ENCODE data around the gene LORICRIN. TPM values are rescaled to one million over a fixed set of nuclear protein-coding genes. Genes with fewer than 3 reads are reported as not detected.
A peak's percentile ranks its signal among the peaks of the same experiment; 100 is the strongest.

Gene LORICRIN
- total RNA-seq, 1 donor = not detected

DNA sequence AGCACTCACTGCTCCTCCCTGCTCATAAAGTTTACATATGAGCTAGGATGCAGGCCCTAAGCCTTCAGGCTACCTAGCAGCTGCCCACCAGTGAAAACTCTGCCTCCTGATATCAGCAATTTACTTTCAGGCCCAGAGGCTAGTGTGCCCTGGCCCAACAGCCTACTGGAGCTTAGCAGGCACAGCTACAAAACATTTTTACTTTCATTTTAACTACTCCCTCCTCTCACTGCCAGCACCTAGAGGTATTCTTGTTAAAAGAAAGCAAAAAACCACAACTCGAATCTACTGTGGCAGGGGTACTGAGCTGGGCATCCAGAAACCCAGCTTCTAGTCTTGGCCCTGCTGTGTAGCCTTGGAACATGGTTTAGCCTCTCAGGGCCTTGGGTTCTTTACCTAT lies 5.8 kb upstream of the LORICRIN start:
- DNase-seq (ENCODE audit: low read depth) = no peak

DNA sequence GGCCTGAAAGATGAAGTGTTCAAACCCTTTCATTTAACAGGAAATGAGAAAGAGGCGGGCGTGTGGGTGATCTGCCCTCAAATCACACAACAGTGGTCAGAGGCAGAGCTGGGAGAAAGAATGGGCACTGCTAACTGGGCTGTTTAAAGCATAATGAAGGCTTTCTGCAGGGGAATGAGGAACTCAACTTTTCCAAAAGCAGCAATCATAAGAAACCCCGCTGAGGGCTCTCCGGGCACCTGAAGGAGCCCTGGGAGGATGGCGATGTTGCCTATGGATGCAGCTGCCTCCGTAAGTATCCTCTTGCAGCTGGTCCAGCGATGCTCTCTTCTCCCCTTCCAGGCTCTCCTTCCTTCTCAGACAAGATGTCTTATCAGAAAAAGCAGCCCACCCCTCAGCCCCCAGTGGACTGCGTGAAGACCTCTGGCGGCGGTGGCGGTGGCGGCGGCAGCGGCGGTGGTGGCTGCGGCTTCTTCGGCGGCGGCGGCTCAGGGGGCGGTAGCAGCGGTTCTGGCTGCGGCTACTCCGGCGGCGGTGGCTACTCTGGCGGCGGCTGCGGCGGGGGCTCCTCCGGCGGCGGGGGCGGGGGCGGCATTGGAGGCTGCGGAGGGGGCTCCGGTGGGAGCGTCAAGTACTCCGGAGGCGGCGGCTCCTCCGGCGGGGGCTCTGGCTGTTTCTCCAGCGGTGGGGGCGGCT lies 1.2 kb downstream of the LORICRIN start:
- H3K4me3 ChIP-seq (ENCODE audit: low read depth, low read length) = no peak overlapping the region
- DNase-seq (ENCODE audit: low read depth) = no peak
- TF ChIP-seq, protein P1, sequence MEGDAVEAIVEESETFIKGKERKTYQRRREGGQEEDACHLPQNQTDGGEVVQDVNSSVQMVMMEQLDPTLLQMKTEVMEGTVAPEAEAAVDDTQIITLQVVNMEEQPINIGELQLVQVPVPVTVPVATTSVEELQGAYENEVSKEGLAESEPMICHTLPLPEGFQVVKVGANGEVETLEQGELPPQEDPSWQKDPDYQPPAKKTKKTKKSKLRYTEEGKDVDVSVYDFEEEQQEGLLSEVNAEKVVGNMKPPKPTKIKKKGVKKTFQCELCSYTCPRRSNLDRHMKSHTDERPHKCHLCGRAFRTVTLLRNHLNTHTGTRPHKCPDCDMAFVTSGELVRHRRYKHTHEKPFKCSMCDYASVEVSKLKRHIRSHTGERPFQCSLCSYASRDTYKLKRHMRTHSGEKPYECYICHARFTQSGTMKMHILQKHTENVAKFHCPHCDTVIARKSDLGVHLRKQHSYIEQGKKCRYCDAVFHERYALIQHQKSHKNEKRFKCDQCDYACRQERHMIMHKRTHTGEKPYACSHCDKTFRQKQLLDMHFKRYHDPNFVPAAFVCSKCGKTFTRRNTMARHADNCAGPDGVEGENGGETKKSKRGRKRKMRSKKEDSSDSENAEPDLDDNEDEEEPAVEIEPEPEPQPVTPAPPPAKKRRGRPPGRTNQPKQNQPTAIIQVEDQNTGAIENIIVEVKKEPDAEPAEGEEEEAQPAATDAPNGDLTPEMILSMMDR (IDR thresholded peaks at IDR 0.05; ENCODE audit: insufficient read depth, low read depth, low read length) = no peak

More for the DNA sequence above, 5.8 kb upstream of the LORICRIN start:
- no peak overlapping the region for H3K4me3 ChIP-seq (ENCODE audit: low read depth, low read length)
- TF ChIP-seq, protein P1 (IDR thresholded peaks at IDR 0.05; ENCODE audit: insufficient read depth, low read depth, low read length) = no peak

DNA sequence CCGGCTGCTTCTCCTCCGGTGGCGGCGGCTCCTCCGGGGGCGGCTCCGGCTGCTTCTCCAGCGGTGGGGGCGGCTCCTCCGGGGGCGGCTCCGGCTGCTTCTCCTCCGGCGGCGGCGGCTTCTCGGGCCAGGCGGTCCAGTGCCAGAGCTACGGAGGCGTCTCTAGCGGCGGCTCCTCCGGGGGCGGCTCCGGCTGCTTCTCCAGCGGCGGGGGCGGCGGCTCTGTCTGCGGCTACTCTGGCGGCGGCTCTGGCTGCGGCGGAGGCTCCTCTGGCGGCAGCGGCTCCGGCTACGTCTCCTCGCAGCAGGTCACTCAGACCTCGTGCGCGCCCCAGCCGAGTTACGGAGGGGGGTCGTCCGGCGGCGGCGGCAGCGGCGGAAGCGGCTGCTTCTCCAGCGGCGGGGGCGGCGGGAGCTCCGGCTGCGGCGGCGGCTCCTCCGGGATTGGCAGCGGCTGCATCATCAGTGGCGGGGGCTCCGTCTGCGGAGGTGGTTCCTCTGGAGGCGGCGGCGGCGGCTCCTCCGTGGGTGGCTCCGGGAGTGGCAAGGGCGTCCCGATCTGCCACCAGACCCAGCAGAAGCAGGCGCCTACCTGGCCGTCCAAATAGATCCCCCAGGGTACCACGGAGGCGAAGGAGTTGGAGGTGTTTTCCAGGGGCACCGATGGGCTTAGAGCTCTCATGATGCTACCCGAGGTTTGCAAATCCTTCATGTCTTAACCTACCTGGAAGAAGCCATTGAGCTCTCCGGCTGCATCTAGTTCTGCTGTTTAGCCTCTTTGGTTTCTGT lies 2.0 kb downstream of the LORICRIN start:
- TF ChIP-seq, protein P1 (IDR thresholded peaks at IDR 0.05; ENCODE audit: insufficient read depth, low read depth, low read length) = no peak
- H3K4me3 ChIP-seq (ENCODE audit: low read depth, low read length) = peak overlapping the region; percentile 12
- DNase-seq (ENCODE audit: low read depth) = peak; percentile 4

- H3K4me3 ChIP-seq (ENCODE audit: low read depth, low read length) = no peak overlapping the region
- no peak for DNase-seq (ENCODE audit: low read depth)
- TF ChIP-seq, protein P1 (IDR thresholded peaks at IDR 0.05; ENCODE audit: insufficient read depth, low read depth, low read length) = no peak
Observed at GRCh38 chr1:153262070-153262366, 2.5 kb downstream of the LORICRIN start.

- DNase-seq (ENCODE audit: low read depth) = no peak
- TF ChIP-seq, protein P1 (IDR thresholded peaks at IDR 0.05; ENCODE audit: insufficient read depth, low read depth, low read length) = no peak
- H3K4me3 ChIP-seq (ENCODE audit: low read depth, low read length) = no peak overlapping the region
Observed at GRCh38 chr1:153262462-153263157, 3.1 kb downstream of the LORICRIN start.

DNA sequence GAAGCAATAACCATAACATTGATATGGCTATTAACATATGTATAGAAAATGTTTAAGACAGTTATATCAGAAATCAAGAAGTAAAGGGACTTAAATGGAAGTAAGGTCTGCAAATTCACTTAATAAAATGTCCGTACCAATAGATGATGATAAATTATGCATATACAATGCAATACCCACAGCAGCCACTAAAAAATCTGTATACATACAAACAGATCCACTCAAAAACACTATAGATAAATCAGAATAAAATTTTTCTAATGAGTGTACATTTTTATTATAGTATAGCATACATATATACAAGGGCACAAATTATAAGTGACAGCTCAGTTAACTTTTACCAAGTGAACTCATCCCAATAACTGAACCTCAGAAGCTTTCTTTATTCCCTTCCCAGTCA lies 6.0 kb downstream of the LORICRIN start:
- no peak for DNase-seq (ENCODE audit: low read depth)
- no peak overlapping the region for H3K4me3 ChIP-seq (ENCODE audit: low read depth, low read length)
- TF ChIP-seq, protein P1 (IDR thresholded peaks at IDR 0.05; ENCODE audit: insufficient read depth, low read depth, low read length) = no peak
